SK-N-SH (cell line): ENCODE results near the gene SMIM1.

ENCODE experiments used
- EP300 ChIP-seq, 2 experiments: IDR thresholded peaks; 2 replicates each; pipeline versions ENCODE4 v1.4.0 to v1.6.1; 2012; ENCODE audit warnings: borderline replicate concordance in 1 of 2, low read depth in 1 of 2, low read length in 1 of 2
- FOXJ3 ChIP-seq: sonication (generic); formaldehyde crosslinking; IDR thresholded peaks from 2 replicates; pipeline ENCODE4 v1.5.1; 2020; ENCODE audit warnings: mild to moderate bottlenecking, missing genetic modification reagents
- MEF2A ChIP-seq: IDR thresholded peaks from 2 replicates; pipeline ENCODE4 v1.4.0; 2012; ENCODE audit warnings: low read depth, borderline replicate concordance
- POLR2AphosphoS5 ChIP-seq: IDR thresholded peaks from 2 replicates; pipeline ENCODE4 v1.6.1; 2012; ENCODE audit warnings: low read depth, low read length
- REST ChIP-seq: IDR thresholded peaks from 2 replicates; pipeline ENCODE4 v1.6.1; 2012; ENCODE audit warnings: mild to moderate bottlenecking, low read depth, low read length, moderate library complexity
- TEAD4 ChIP-seq: IDR thresholded peaks from 2 replicates; pipeline ENCODE4 v1.4.0; 2012; ENCODE audit warnings: mild to moderate bottlenecking, borderline replicate concordance; ENCODE audit not compliant: insufficient read depth
- YY1 ChIP-seq: IDR thresholded peaks from 2 replicates; pipeline ENCODE4 v1.4.0; 2012; ENCODE audit warnings: low read depth, mild to moderate bottlenecking
- ZBTB33 ChIP-seq: IDR thresholded peaks from 2 replicates; pipeline ENCODE4 v1.4.0; 2012; ENCODE audit warnings: low read depth, borderline replicate concordance
- TF ChIP-seq, protein P1 (sequence below): fragments of 200-600 bp; sonication (generic); IDR thresholded peaks from 2 replicates; pipeline ENCODE4 v1.6.1; 2017; ENCODE audit warnings: antibody characterized with exemption, mild to moderate bottlenecking, moderate library complexity

DNA sequence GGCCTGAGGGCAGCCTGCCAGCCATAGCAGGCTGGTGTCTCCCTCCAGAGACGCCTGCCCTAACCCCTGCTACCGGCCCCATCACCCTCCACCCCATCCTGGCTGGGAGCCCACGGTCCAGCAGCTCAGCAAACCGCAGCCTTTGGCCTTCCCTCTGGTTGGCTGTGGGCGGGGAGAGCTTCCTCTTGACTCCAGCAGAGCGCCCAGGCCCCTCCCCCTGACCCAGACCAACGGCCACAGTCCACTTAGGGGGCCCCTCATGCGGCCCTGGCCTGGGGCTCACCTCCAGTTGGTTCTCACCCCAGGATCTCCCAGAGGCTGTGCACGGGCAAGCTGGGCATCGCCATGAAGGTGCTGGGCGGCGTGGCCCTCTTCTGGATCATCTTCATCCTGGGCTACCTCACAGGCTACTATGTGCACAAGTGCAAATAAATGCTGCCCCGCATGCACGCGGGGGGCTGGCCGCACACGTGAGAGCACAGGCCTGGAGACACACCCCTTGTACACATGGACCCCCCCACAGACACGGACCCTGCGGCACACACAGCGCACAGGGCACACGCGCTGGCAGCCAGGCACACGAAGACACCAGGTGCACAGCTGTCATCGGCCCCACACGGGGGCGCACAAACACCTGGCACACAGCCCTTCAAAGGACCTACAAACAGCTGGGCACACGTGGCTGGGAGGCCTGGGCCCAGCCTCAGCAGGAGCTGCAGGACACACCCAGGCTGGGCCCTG lies 3.1 kb downstream of the SMIM1 start:
- TF ChIP-seq, protein P1, sequence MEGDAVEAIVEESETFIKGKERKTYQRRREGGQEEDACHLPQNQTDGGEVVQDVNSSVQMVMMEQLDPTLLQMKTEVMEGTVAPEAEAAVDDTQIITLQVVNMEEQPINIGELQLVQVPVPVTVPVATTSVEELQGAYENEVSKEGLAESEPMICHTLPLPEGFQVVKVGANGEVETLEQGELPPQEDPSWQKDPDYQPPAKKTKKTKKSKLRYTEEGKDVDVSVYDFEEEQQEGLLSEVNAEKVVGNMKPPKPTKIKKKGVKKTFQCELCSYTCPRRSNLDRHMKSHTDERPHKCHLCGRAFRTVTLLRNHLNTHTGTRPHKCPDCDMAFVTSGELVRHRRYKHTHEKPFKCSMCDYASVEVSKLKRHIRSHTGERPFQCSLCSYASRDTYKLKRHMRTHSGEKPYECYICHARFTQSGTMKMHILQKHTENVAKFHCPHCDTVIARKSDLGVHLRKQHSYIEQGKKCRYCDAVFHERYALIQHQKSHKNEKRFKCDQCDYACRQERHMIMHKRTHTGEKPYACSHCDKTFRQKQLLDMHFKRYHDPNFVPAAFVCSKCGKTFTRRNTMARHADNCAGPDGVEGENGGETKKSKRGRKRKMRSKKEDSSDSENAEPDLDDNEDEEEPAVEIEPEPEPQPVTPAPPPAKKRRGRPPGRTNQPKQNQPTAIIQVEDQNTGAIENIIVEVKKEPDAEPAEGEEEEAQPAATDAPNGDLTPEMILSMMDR: peak; percentile 24; the same call in 1 of the 2 replicates
- TF ChIP-seq YY1 (no peak), POLR2AphosphoS5 (no peak; the same call in 1 of the 2 replicates), ZBTB33 (no peak), TEAD4 (no peak), EP300 (IDR thresholded peaks at IDR 0.05; ENCODE audit: borderline replicate concordance in 1 of 2, low read depth in 1 of 2, low read length in 1 of 2) (no peak), REST (no peak), FOXJ3 (CRISPR knock-in tag) (no peak), MEF2A (no peak)
